IPS-15b (cell line): Measurements from ENCODE around the gene IL15RA.

Experiments used
- H3K27me3 ChIP-seq: one replicate; pipeline ENCODE4 v1.6.1; 2013; ENCODE audit warnings: low read length; ENCODE audit not compliant: control insufficient read depth, insufficient read depth
- H3K36me3 ChIP-seq: one replicate; pipeline ENCODE4 v1.6.1; 2013; ENCODE audit warnings: low read length; ENCODE audit not compliant: control insufficient read depth, insufficient read depth
- H3K4me1 ChIP-seq: one replicate; pipeline ENCODE4 v1.6.1; 2013; ENCODE audit warnings: mild to moderate bottlenecking, low read length; ENCODE audit not compliant: control insufficient read depth, insufficient read depth
- H3K4me3 ChIP-seq: one replicate; pipeline ENCODE4 v1.5.1; 2013; ENCODE audit warnings: low read depth, low read length
- H3K9ac ChIP-seq: one replicate; pipeline ENCODE4 v1.6.1; 2013; ENCODE audit warnings: low read depth, mild to moderate bottlenecking, low read length
- H3K9me3 ChIP-seq: one replicate; pipeline ENCODE4 v1.6.1; 2013; ENCODE audit warnings: mild to moderate bottlenecking, low read length; ENCODE audit not compliant: control insufficient read depth, insufficient read depth

The IL15RA gene, protein sequence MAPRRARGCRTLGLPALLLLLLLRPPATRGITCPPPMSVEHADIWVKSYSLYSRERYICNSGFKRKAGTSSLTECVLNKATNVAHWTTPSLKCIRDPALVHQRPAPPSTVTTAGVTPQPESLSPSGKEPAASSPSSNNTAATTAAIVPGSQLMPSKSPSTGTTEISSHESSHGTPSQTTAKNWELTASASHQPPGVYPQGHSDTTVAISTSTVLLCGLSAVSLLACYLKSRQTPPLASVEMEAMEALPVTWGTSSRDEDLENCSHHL

DNA sequence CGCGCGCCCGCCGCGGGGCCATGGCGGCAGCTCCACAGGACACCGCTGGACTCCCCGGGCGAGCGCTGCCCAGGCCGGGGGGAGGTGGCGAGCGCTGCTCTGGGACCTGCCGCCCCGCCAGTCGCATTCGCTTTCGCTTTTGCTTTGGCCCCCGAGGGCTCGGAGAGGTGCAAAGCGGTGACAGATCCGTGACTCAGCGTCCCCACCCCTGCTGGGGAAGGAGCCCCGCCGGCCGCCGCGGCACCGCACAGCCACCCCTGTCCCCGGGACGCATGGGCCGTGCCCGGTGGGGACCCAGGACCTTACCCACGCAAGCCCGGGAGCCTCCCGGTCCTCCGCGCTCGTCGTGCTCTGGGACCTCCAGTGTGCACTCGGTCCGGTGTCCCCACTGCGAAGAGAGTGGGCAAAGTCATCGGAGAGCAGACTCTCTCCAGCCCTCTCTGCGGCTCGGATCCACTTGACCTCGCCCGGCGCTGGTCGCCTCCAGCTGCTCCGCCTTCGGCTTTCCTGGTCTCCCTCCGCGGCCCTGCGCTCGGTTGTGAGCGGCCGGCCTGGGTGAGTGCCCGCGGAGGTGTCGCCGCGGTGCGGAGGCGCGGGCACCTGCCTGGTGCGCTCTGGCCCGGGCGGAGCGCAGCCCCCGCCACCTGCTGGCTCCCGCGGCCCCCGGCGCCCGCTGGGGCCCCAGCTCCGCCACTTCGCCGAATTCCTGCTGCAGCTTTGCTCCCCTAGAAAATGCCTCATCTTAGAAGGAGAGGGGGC is at the start of gene IL15RA:
IL15RA (minus strand) TSS at position 73 of the 759 bp plus-strand sequence; CDS start at position 22, 51 bp downstream.
- H3K9ac ChIP-seq = peak within 1 kb of the TSS; percentile 60
- H3K4me3 ChIP-seq = peak within 1 kb of the TSS; percentile 80
- H3K9me3 ChIP-seq = no peaks in the 10 kb centered on the region
- H3K27me3 ChIP-seq = peaks cover 45% of the 10 kb centered on the region
- H3K4me1 ChIP-seq = no peaks in the 10 kb centered on the region
- H3K36me3 ChIP-seq = no peaks in the 10 kb centered on the region

GRCh38 chr10:6025683-6026255 is 48.4 kb upstream of the IL15RA start:
- Histone ChIP-seq H3K36me3 (no peaks in the 10 kb centered on the region), H3K9ac (no peak overlapping the region), H3K4me3 (no peak overlapping the region), H3K27me3 (no peaks in the 10 kb centered on the region), H3K4me1 (no peaks in the 10 kb centered on the region), H3K9me3 (no peaks in the 10 kb centered on the region)

DNA sequence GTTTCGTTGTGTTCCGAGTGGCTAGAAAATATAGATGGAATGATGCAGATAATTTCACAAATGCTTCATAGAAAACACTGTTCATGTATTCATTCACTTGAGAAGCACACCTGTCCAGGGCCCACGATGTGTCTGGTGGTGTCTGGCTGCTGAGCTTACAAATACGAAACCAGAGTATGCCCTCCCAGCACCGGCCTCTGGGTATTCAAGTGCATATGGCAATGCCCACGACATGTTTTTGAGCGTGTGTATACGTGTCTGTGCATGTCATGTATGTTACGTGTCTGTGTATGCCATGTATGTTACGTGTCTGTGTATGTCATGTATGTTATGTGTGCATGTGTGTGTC is 47.0 kb upstream of the IL15RA start:
- H3K9ac ChIP-seq = no peak overlapping the region

GRCh38 chr10:6023661-6024333 is 46.5 kb upstream of the IL15RA start:
- no peaks in the 10 kb centered on the region for H3K9me3 ChIP-seq
- H3K4me1 ChIP-seq = no peaks in the 10 kb centered on the region
- no peak overlapping the region for H3K4me3 ChIP-seq
- no peaks in the 10 kb centered on the region for H3K36me3 ChIP-seq
- H3K9ac ChIP-seq = no peak overlapping the region
- no peaks in the 10 kb centered on the region for H3K27me3 ChIP-seq

More for the DNA sequence above, 47.0 kb upstream of the IL15RA start:
- H3K4me1 ChIP-seq = no peaks in the 10 kb centered on the region
- no peak overlapping the region for H3K4me3 ChIP-seq
- no peaks in the 10 kb centered on the region for H3K36me3 ChIP-seq
- no peaks in the 10 kb centered on the region for H3K9me3 ChIP-seq
- no peaks in the 10 kb centered on the region for H3K27me3 ChIP-seq

GRCh38 chr10:6022660-6023059 is 45.3 kb upstream of the IL15RA start:
- Histone ChIP-seq H3K4me1 (no peaks in the 10 kb centered on the region), H3K27me3 (no peaks in the 10 kb centered on the region), H3K36me3 (no peaks in the 10 kb centered on the region), H3K9me3 (no peaks in the 10 kb centered on the region), H3K4me3 (no peak overlapping the region), H3K9ac (no peak overlapping the region)

DNA sequence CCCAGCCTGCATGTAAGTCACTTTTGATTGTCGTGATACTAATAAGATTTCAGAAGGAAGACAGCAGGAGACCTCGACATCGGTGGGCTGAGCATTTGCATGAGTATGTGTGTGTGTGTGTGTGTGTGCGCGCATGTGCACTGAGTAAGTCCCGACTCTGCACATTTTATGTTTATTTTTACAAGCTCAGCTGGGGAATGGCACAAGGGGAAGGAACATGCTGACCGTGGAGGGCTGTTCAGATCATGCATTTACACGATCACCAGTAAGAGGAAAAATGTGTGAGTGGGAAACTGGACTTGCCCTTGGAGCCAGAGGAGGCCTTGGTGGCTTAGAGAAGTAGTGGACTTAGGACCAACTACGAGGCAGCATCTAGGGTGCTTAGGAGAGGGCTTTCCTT is 43.5 kb upstream of the IL15RA start:
- Histone ChIP-seq H3K9ac (no peak overlapping the region), H3K36me3 (no peaks in the 10 kb centered on the region), H3K9me3 (no peaks in the 10 kb centered on the region), H3K4me1 (no peaks in the 10 kb centered on the region), H3K27me3 (no peaks in the 10 kb centered on the region), H3K4me3 (no peak overlapping the region)

- Histone ChIP-seq H3K4me3 (no peak overlapping the region), H3K36me3 (no peaks in the 10 kb centered on the region), H3K4me1 (no peaks in the 10 kb centered on the region), H3K9ac (no peak overlapping the region), H3K27me3 (no peaks in the 10 kb centered on the region), H3K9me3 (no peaks in the 10 kb centered on the region)
These were observed 42.5 kb upstream of the IL15RA start for GRCh38 chr10:6019796-6020195.

DNA sequence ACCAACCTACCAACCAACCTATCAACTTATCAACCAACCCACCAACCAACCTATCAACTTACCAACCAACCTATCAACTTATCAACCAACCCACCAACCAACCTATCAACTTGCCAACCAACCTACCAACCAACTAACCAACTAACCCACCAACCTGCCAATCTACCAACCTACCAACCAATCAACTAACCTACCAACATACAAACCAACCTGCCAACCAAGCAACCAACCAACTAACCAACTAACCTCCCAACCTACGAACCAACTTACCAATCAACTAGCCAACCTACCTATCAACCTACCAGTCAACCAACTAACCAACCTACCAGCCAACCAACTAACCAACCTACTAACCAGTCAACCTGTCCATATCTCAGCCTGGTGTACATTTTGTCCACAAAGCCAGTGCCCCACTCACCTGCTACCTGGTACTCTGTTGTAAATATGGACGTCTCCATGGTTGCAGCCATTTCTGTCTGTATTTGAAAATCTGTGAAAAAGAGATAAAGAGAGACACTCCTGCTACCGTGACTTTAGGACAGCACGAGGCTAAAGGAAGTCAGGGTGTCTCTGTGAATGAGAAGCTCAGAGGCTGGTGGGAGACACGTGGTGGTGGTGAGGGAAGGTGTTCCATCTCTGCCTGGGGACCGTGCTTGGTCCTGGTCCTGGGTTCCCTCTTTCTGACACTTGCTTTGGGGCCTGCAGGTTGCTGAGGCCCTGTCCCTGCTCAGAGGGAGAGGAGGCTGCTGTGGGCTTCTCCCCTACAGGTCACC is 41.9 kb upstream of the IL15RA start:
- H3K4me3 ChIP-seq = no peak overlapping the region
- H3K9me3 ChIP-seq = no peaks in the 10 kb centered on the region
- no peaks in the 10 kb centered on the region for H3K36me3 ChIP-seq
- H3K27me3 ChIP-seq = no peaks in the 10 kb centered on the region
- no peaks in the 10 kb centered on the region for H3K4me1 ChIP-seq
- H3K9ac ChIP-seq = no peak overlapping the region

- no peaks in the 10 kb centered on the region for H3K27me3 ChIP-seq
- H3K4me3 ChIP-seq = no peak overlapping the region
- H3K9ac ChIP-seq = no peak overlapping the region
- H3K4me1 ChIP-seq = no peaks in the 10 kb centered on the region
- H3K9me3 ChIP-seq = no peaks in the 10 kb centered on the region
- H3K36me3 ChIP-seq = no peaks in the 10 kb centered on the region
These were observed 41.1 kb upstream of the IL15RA start for GRCh38 chr10:6018422-6018821.

DNA sequence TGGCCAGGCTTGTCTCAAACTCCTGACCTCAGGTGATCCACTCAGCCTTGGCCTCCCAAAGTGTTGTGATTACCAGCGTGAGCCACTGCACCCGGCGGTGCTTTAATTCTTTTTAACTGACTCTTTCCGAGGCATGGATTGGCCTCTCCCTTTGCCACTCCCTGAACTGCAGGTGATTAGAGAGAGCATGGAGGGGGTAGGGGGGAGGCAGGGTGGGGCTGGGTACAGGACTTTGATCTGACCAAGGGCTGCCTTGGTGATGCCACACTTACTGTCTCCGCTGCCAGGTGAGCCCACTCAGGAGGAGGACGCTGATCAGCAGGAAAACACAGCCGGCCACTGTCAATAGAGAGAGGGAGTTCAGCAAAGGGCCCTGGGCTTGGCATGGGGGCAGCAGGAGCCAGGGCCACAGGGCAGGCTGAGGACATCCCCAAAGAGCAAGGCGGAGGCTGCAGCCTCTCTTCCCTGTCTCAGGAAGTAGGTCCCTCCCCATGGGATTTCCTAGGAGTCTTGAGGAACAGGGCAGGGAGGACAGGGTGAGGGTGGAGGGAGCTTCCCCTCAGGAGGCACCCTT is 40.5 kb upstream of the IL15RA start:
- no peaks in the 10 kb centered on the region for H3K36me3 ChIP-seq
- H3K9ac ChIP-seq = no peak overlapping the region
- no peak overlapping the region for H3K4me3 ChIP-seq

DNA sequence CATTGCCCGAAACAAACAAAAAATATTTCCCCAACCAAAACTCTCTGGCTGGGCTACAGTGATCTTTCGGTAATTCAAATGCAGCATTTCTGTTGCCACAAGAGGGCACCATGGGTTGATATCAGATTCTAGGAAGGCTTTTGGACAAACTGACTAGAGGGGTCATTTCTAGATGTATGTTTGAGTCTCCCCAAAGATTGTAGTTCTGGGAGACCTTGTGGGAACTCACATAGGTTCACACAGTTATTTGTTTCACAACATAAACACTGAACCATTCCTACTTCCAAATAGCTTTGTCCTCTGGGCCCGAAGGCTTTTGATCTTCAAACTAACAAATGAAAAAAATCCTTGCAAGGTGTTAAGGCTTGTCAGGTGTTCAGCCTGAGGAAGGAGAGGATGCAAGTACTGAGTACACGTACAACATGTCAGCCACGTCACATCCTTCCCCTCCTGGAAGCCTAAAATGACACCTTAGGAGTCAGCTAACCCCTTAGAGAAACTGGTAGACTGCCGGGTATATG is 37.0 kb upstream of the IL15RA start:
- no peaks in the 10 kb centered on the region for H3K4me1 ChIP-seq
- H3K27me3 ChIP-seq = no peaks in the 10 kb centered on the region
- H3K4me3 ChIP-seq = no peak overlapping the region
- H3K36me3 ChIP-seq = no peaks in the 10 kb centered on the region
- no peaks in the 10 kb centered on the region for H3K9me3 ChIP-seq
- no peak overlapping the region for H3K9ac ChIP-seq

More for the DNA sequence above, 40.5 kb upstream of the IL15RA start:
- Histone ChIP-seq H3K27me3 (no peaks in the 10 kb centered on the region), H3K9me3 (no peaks in the 10 kb centered on the region), H3K4me1 (no peaks in the 10 kb centered on the region)
